ENCODE measurements around the gene FEZ2.

- no peak for TF ChIP-seq CEBPB (IDR thresholded peaks at IDR 0.05)
- TF ChIP-seq RAD21 (IDR thresholded peaks at IDR 0.05; ENCODE audit: low read depth), result no peak
- no peak for TF ChIP-seq TAF1 (IDR thresholded peaks at IDR 0.05; ENCODE audit: low read depth)
- no peak for TF ChIP-seq ZBTB7A (IDR thresholded peaks at IDR 0.05; ENCODE audit: low read depth)
Observed at GRCh38 chr2:36574560-36574959, 23.4 kb downstream of the FEZ2 start.
